Measurements from ENCODE around the gene LRMDA. TPM values are rescaled to one million over a fixed set of nuclear protein-coding genes. Genes with fewer than 3 reads are reported as not detected.

Gene LRMDA
- total RNA-seq, 1 donor from 2014 or later = 5.2 TPM

GRCh38 chr10:75493464-75493863 lies 62.0 kb downstream of the LRMDA start:
- TF ChIP-seq EZH2phosphoT487 (IDR thresholded peaks at IDR 0.05) = no peak
- no peak for DNase-seq (ENCODE audit: low spot score)
- H3K36me3 ChIP-seq = no peaks in the 10 kb centered on the region
- no peak overlapping the region for H3K27ac ChIP-seq
- H3K9me3 ChIP-seq (ENCODE audit: low read depth) = no peaks in the 10 kb centered on the region
- H2AFZ ChIP-seq (replicated peaks) = no peak overlapping the region
- no peaks in the 10 kb centered on the region for H4K20me1 ChIP-seq (ENCODE audit: low read depth)
- H3K27me3 ChIP-seq = no peaks in the 10 kb centered on the region
- Mint-ChIP-seq H3K27me3 (ENCODE audit: insufficient read depth, low read depth) (peaks cover 4% of the 10 kb centered on the region), H3K27ac (no peak overlapping the region), H3K4me1 (peaks cover 5% of the 10 kb centered on the region), H3K4me3 (no peak overlapping the region), H3K9me3 (peaks cover 2% of the 10 kb centered on the region), H3K36me3 (no peaks in the 10 kb centered on the region)
- no peaks in the 10 kb centered on the region for H3K79me2 ChIP-seq (ENCODE audit: low read depth)
- H3K4me1 ChIP-seq = no peaks in the 10 kb centered on the region
- no peak overlapping the region for H3K4me2 ChIP-seq
- no peaks in the 10 kb centered on the region for H3F3A ChIP-seq (ENCODE audit: low read depth)
- H3K9ac ChIP-seq = no peak overlapping the region
- H3K4me3 ChIP-seq = no peak overlapping the region

GRCh38 chr10:75495434-75496190 lies 64.2 kb downstream of the LRMDA start:
- TF ChIP-seq EZH2phosphoT487 (IDR thresholded peaks at IDR 0.05) (no peak), CTCF (IDR thresholded peaks at IDR 0.05) (no peak), EZH2 (IDR thresholded peaks at IDR 0.05) (no peak)
- H3K9me3 ChIP-seq (ENCODE audit: low read depth) = no peaks in the 10 kb centered on the region
- H3K4me1 ChIP-seq = no peaks in the 10 kb centered on the region
- no peak overlapping the region for H3K27ac Mint-ChIP-seq
- H3K9me3 Mint-ChIP-seq = peaks cover 4% of the 10 kb centered on the region
- H4K20me1 ChIP-seq (ENCODE audit: low read depth) = no peaks in the 10 kb centered on the region
- H3K79me2 ChIP-seq (ENCODE audit: low read depth) = no peaks in the 10 kb centered on the region
- peaks cover 11% of the 10 kb centered on the region for H3K4me1 Mint-ChIP-seq
- H3F3A ChIP-seq (ENCODE audit: low read depth) = no peaks in the 10 kb centered on the region
- H3K27me3 ChIP-seq = no peaks in the 10 kb centered on the region
- no peak overlapping the region for H3K4me3 Mint-ChIP-seq
- no peaks in the 10 kb centered on the region for H3K36me3 Mint-ChIP-seq
- peaks cover 4% of the 10 kb centered on the region for H3K27me3 Mint-ChIP-seq (ENCODE audit: insufficient read depth, low read depth)
- H3K9ac ChIP-seq = no peak overlapping the region
- H3K36me3 ChIP-seq = no peaks in the 10 kb centered on the region
- H3K4me3 ChIP-seq = no peak overlapping the region
- DNase-seq (ENCODE audit: low spot score) = no peak
- H3K4me2 ChIP-seq = no peak overlapping the region
- H2AFZ ChIP-seq (replicated peaks) = no peak overlapping the region
- H3K27ac ChIP-seq = no peak overlapping the region

GRCh38 chr10:75496191-75496567 lies 64.8 kb downstream of the LRMDA start:
- Histone ChIP-seq H3K79me2 (ENCODE audit: low read depth) (no peaks in the 10 kb centered on the region), H3K4me2 (no peak overlapping the region), H3F3A (ENCODE audit: low read depth) (no peaks in the 10 kb centered on the region), H3K36me3 (no peaks in the 10 kb centered on the region), H3K4me3 (no peak overlapping the region), H3K4me1 (no peaks in the 10 kb centered on the region), H3K27me3 (no peaks in the 10 kb centered on the region), H4K20me1 (ENCODE audit: low read depth) (no peaks in the 10 kb centered on the region), H2AFZ (replicated peaks) (no peak overlapping the region), H3K27ac (no peak overlapping the region), H3K9me3 (ENCODE audit: low read depth) (no peaks in the 10 kb centered on the region), H3K9ac (no peak overlapping the region)
- H3K27ac Mint-ChIP-seq = no peak overlapping the region
- no peak for DNase-seq (ENCODE audit: low spot score)
- peaks cover 4% of the 10 kb centered on the region for H3K27me3 Mint-ChIP-seq (ENCODE audit: insufficient read depth, low read depth)
- no peak overlapping the region for H3K4me3 Mint-ChIP-seq
- TF ChIP-seq CTCF (IDR thresholded peaks at IDR 0.05) = no peak
- no peak for TF ChIP-seq EZH2phosphoT487 (IDR thresholded peaks at IDR 0.05)
- no peak for TF ChIP-seq EZH2 (IDR thresholded peaks at IDR 0.05)
- H3K9me3 Mint-ChIP-seq = peaks cover 4% of the 10 kb centered on the region
- H3K4me1 Mint-ChIP-seq = peaks cover 11% of the 10 kb centered on the region
- no peaks in the 10 kb centered on the region for H3K36me3 Mint-ChIP-seq

Measured in neural progenitor cell (in vitro differentiated cells).